Esophagus squamous epithelium (tissue), 4 donors: ENCODE measurements around the gene GALNT2.

Experiments used
- CTCF ChIP-seq, 6 experiments: fragments of 450-650 bp in 4 of 6; fragments of 200-600 bp in 2 of 6; sonication (generic) in 2 of 6; IDR thresholded peaks; one replicate each; pipeline ENCODE4 v1.5.1; 2016 to 2019; ENCODE audit warnings: antibody characterized with exemption in 6 of 6, mild to moderate bottlenecking in 4 of 6, moderate library complexity in 4 of 6
- POLR2A ChIP-seq, 4 donors: fragments of 450-650 bp; IDR thresholded peaks; one replicate each; pipeline ENCODE4 v1.6.1; 2017; ENCODE audit warnings: antibody characterized with exemption in 4 of 4, mild to moderate bottlenecking in 4 of 4, moderate library complexity in 3 of 4

- TF ChIP-seq CTCF (IDR thresholded peaks at IDR 0.05) = no peak
- TF ChIP-seq POLR2A (IDR thresholded peaks at IDR 0.05) = no peak
Observed at GRCh38 chr1:230207598-230207997, 140.6 kb downstream of the GALNT2 start.
